ENCODE measurements around the gene ICA1. TPM values are rescaled to one million over a fixed set of nuclear protein-coding genes. Genes with fewer than 3 reads are reported as not detected.

Gene ICA1
- total RNA-seq, 1 donor from 2014 or later = 13.1 TPM

- no peak overlapping the region for H3K4me3 ChIP-seq
- H3K4me3 Mint-ChIP-seq = no peak overlapping the region
- H3K4me1 ChIP-seq = peaks cover 11% of the 10 kb centered on the region
- no peak overlapping the region for H3K9ac ChIP-seq
- peaks cover 6% of the 10 kb centered on the region for H3K27me3 Mint-ChIP-seq (ENCODE audit: insufficient read depth, low read depth)
- no peak for DNase-seq (ENCODE audit: low spot score)
- no peak overlapping the region for H3K27ac ChIP-seq
- peaks cover 11% of the 10 kb centered on the region for H3K4me1 Mint-ChIP-seq
- no peaks in the 10 kb centered on the region for H3K27me3 ChIP-seq
- H3K27ac Mint-ChIP-seq = no peak overlapping the region
- H3K9me3 Mint-ChIP-seq = no peaks in the 10 kb centered on the region
- no peaks in the 10 kb centered on the region for H3K9me3 ChIP-seq (ENCODE audit: low read depth)
- TF ChIP-seq CTCF (IDR thresholded peaks at IDR 0.05) = no peak
- peaks cover 3% of the 10 kb centered on the region for H3K36me3 Mint-ChIP-seq
- H3K4me2 ChIP-seq = no peak overlapping the region
- H3K36me3 ChIP-seq = no peaks in the 10 kb centered on the region
- H2AFZ ChIP-seq (replicated peaks) = no peak overlapping the region
- no peaks in the 10 kb centered on the region for H4K20me1 ChIP-seq (ENCODE audit: low read depth)
- H3K79me2 ChIP-seq (ENCODE audit: low read depth) = no peaks in the 10 kb centered on the region
- no peaks in the 10 kb centered on the region for H3F3A ChIP-seq (ENCODE audit: low read depth)
Observed at GRCh38 chr7:8162181-8162580, 99.8 kb downstream of the ICA1 start.

GRCh38 chr7:8161364-8161828 is 100.6 kb downstream of the ICA1 start:
- Histone ChIP-seq H3K27ac (no peak overlapping the region), H3K4me1 (peaks cover 15% of the 10 kb centered on the region), H3K9ac (no peak overlapping the region), H3F3A (ENCODE audit: low read depth) (no peaks in the 10 kb centered on the region), H3K36me3 (no peaks in the 10 kb centered on the region), H4K20me1 (ENCODE audit: low read depth) (no peaks in the 10 kb centered on the region), H2AFZ (replicated peaks) (peak overlapping the region; percentile 36), H3K4me2 (no peak overlapping the region), H3K27me3 (no peaks in the 10 kb centered on the region), H3K4me3 (no peak overlapping the region), H3K9me3 (ENCODE audit: low read depth) (no peaks in the 10 kb centered on the region), H3K79me2 (ENCODE audit: low read depth) (no peaks in the 10 kb centered on the region)
- TF ChIP-seq EZH2 (IDR thresholded peaks at IDR 0.05) (no peak), CTCF (IDR thresholded peaks at IDR 0.05) (no peak), EZH2phosphoT487 (IDR thresholded peaks at IDR 0.05) (no peak)
- Mint-ChIP-seq H3K4me1 (peaks cover 15% of the 10 kb centered on the region), H3K27me3 (ENCODE audit: insufficient read depth, low read depth) (peaks cover 6% of the 10 kb centered on the region), H3K27ac (no peak overlapping the region), H3K36me3 (peaks cover 3% of the 10 kb centered on the region), H3K9me3 (no peaks in the 10 kb centered on the region), H3K4me3 (no peak overlapping the region)
- DNase-seq (ENCODE audit: low spot score) = no peak

GRCh38 chr7:8160779-8161345 is 101.1 kb downstream of the ICA1 start:
- H3K9ac ChIP-seq = no peak overlapping the region
- H4K20me1 ChIP-seq (ENCODE audit: low read depth) = no peaks in the 10 kb centered on the region
- TF ChIP-seq CTCF (IDR thresholded peaks at IDR 0.05) (no peak), EZH2phosphoT487 (IDR thresholded peaks at IDR 0.05) (no peak), EZH2 (IDR thresholded peaks at IDR 0.05) (no peak)
- no peak overlapping the region for H3K27ac ChIP-seq
- no peak overlapping the region for H3K4me2 ChIP-seq
- peaks cover 3% of the 10 kb centered on the region for H3K36me3 Mint-ChIP-seq
- H3K4me3 Mint-ChIP-seq = no peak overlapping the region
- H3K4me1 ChIP-seq = peaks cover 15% of the 10 kb centered on the region
- H3F3A ChIP-seq (ENCODE audit: low read depth) = no peaks in the 10 kb centered on the region
- H3K9me3 ChIP-seq (ENCODE audit: low read depth) = no peaks in the 10 kb centered on the region
- peaks cover 6% of the 10 kb centered on the region for H3K27me3 Mint-ChIP-seq (ENCODE audit: insufficient read depth, low read depth)
- H3K9me3 Mint-ChIP-seq = no peaks in the 10 kb centered on the region
- no peaks in the 10 kb centered on the region for H3K27me3 ChIP-seq
- H3K79me2 ChIP-seq (ENCODE audit: low read depth) = no peaks in the 10 kb centered on the region
- peaks cover 15% of the 10 kb centered on the region for H3K4me1 Mint-ChIP-seq
- H2AFZ ChIP-seq (replicated peaks) = peak overlapping the region; percentile 36
- H3K27ac Mint-ChIP-seq = no peak overlapping the region
- no peak for DNase-seq (ENCODE audit: low spot score)
- H3K36me3 ChIP-seq = no peaks in the 10 kb centered on the region
- no peak overlapping the region for H3K4me3 ChIP-seq

Data from neural progenitor cell (in vitro differentiated cells).